HG03045 (cell line): ENCODE results near the gene LKAAEAR1.
"Not testable (repeated sequence)": the region's sequence is repeated elsewhere in the genome, so short reads cannot be mapped to it uniquely, and the experiment has no call there.

ENCODE experiments used
- ATAC-seq: cut with Tn5 transposase; IDR thresholded peaks from one replicate; pipeline ENCODE4 v1.9.1; 2021; ENCODE audit warnings: mild to moderate bottlenecking, moderate library complexity; ENCODE audit not compliant: unreplicated experiment

LKAAEAR1 gene

GRCh38 chr20:64099086-64099786 lies 15.0 kb upstream of the LKAAEAR1 start:
- no peak for ATAC-seq

- no peak for ATAC-seq
Observed at GRCh38 chr20:64098471-64099013, 14.3 kb upstream of the LKAAEAR1 start.

DNA sequence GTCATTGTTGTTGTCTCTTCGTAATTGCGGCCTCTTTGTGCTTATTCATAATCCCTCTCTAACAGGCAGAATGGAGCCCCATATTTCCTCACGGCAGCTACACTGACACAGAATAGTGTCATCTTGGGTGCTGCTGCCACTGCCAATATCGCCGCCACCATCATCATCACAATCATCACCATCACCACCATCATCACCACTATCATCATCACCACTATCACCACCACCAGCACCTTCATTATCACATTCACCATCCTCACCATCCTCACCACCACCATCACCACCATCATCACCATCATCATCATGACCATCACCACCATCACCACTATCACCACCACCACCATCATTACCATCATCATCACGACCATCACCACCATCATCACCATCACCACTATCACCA lies 12.3 kb upstream of the LKAAEAR1 start:
- ATAC-seq, result no peak

DNA sequence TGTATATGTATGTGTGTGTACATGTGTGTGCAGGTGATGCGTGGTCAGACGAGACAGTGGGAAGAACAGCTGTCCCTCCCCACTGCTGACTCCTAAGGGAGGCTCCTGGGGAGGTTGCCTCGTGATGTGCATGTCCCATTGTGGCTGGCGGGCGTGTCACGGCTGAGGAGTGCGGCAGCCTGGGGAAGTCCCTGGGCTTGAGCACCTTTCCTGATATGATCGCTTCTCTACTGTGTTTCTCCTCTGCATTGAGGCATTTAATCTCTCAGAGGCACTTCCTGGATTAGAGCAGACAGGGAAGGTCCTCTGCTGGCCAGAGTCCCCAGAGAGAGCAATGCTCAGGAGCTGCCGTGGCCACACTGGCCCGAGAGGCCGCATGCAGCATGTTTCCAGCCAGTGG lies 11.7 kb upstream of the LKAAEAR1 start:
- ATAC-seq, result no peak

DNA sequence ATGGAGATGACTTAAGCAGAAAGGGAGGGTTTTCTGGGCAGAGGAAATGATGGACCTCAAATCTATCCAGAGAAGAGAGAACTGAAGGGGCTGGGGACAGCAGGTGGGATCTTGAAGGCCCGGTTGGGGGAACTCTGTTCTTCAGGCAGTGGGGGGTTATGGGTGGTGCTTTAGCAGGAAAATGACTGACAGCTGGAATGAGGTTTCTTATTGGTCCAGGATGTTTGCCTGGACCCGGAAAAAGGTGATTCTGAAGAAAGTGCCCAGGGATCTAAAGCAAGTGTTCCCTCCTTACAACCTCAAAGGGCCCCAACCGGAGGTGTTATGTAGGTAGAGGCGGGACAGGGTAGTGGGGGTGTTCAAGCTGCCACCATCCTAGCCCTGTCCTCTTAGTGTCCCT lies 11.3 kb upstream of the LKAAEAR1 start:
- ATAC-seq, result no peak

- ATAC-seq, result no peak
Observed at GRCh38 chr20:64093013-64093503, 8.9 kb upstream of the LKAAEAR1 start.

GRCh38 chr20:64092258-64093012 lies 8.2 kb upstream of the LKAAEAR1 start:
- ATAC-seq, result no peak

DNA sequence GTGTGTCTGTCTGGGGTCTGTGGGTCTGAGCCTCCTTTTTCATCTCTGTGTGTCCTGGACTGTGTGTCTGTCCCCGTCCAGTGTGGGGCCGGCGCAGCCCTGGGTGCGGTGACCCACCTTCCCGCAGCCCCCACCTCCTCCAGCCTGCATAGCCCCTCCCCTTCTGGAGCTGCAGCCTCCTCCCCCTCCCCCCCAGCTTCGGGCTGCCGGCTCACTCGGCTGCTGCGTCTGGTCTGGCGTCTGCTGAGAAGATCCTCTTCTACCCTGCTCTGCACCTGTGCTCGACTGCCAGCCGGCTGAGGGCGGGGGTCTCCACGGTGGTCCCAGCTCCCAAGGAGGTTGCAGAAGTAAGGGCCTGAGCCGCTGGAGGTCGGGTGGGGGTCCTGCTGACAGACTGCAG lies 7.6 kb upstream of the LKAAEAR1 start:
- ATAC-seq, result no peak

- no peak for ATAC-seq
Observed at GRCh38 chr20:64091340-64091739, 7.1 kb upstream of the LKAAEAR1 start.

GRCh38 chr20:64090165-64090564 lies 6.0 kb upstream of the LKAAEAR1 start:
- no peak for ATAC-seq

DNA sequence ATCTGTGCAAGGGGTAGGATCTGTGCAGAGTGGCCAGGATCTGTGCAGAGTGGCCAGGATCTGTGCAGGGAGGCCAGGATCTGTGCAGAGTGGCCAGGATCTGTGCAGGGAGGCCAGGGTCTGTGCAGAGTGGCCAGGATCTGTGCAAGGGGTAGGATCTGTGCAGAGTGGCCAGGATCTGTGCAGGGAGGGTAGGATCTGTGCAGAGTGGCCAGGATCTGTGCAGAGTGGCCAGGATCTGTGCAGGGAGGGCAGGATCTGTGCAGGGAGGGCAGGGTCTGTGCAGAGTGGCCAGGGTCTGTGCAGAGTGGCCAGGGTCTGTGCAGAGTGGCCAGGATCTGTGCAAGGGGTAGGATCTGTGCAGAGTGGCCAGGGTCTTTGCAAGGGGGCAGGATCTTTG lies 4.4 kb upstream of the LKAAEAR1 start:
- ATAC-seq, result not testable (repeated sequence)

DNA sequence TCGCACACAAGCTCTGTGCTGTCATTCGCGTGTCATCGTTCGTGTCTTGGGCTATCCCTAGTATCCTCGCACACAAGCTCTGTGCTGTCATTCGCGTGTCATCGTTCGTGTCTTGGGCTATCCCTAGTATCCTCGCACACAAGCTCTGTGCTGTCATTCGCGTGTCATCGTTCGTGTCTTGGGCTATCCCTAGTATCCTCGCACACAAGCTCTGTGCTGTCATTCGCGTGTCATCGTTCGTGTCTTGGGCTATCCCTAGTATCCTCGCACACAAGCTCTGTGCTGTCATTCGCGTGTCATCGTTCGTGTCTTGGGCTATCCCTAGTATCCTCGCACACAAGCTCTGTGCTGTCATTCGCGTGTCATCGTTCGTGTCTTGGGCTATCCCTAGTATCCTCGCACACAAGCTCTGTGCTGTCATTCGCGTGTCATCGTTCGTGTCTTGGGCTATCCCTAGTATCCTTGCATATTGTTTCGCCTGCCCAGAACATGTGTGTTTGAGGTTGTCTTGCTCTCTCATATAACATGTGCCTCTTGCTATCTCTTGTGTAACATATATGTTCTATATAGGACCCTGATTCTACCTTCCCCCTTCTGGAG lies 3.1 kb upstream of the LKAAEAR1 start:
- not testable (repeated sequence) for ATAC-seq

DNA sequence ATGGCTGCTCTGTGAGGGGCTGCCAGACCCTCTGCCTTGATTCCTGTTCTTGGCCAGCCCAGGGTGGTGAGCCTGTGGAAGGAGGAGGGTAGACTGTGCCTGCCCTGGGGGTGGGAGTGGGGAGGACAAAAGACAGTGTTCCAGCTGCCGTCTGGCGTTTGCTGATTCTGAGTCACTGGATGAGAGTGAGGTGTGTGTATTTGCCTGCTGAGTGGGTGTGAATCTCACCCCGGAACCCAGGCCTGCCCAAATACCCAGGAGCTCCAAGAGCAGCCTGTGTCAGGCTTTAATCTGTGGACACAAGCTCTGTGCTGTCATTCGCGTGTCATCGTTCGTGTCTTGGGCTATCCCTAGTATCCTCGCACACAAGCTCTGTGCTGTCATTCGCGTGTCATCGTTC lies 2.6 kb upstream of the LKAAEAR1 start:
- no peak for ATAC-seq

GRCh38 chr20:64084685-64085152 lies 521 bp upstream of the LKAAEAR1 start:
- no peak for ATAC-seq

- no peak for ATAC-seq
Observed at GRCh38 chr20:64083378-64083803, 807 bp downstream of the LKAAEAR1 start.

- no peak for ATAC-seq
Observed at GRCh38 chr20:64082820-64083377, 1.3 kb downstream of the LKAAEAR1 start.

- ATAC-seq, result no peak
Observed at GRCh38 chr20:64082126-64082731, 2.0 kb downstream of the LKAAEAR1 start.

GRCh38 chr20:64081624-64081964 lies 2.6 kb downstream of the LKAAEAR1 start:
- ATAC-seq, result no peak

DNA sequence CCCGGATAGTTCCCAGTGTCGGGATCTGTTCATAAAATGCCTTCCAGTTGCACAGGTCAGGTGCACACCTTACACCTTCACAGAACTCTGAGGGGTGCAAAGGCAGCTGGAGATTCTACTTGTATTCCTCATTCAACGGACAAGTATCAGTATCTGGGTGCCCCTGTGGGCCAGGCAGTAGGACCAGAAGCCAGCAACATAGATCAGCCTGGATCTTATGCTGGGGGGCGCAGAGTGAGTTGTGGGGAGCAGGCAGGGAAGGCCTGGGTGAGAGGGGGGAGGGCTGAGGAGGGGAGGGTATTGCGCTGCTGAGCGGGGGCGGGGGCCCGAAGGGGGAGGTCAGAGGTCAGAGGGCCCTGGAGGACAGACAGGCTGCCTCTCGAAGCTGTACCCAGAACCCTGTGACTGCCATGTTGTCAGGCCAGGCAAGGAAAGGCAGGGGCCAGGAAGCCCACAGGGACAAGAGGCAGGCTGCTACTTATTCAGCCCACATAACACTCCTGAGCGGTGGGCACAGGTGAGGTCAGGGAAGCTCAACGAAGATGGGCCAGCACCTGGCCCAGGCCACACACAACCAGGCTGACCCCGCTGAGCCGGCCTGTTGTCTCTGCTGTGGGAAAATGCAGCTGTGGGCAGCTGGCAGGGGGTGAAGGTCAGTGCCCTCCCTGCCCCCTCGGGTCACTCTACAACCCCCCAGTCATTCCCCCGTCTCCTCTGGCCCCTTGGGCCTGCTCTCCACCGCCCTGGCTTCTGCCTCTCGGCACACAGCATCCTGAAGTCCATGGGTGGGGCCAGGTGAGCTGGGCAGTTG lies 3.2 kb downstream of the LKAAEAR1 start:
- no peak for ATAC-seq
